HepG2 (cell line): ENCODE data around the gene PIGV. TPM values are rescaled to one million over a fixed set of nuclear protein-coding genes. Genes with fewer than 3 reads are reported as not detected.

ENCODE experiments used
- ATF5 ChIP-seq: sonication (generic); formaldehyde crosslinking; IDR thresholded peaks from 2 replicates; pipeline ENCODE4 v1.4.0; 2020; ENCODE audit warnings: mild to moderate bottlenecking, low read depth, missing genetic modification reagents
- CBX5 ChIP-seq: sonication (generic); formaldehyde crosslinking; IDR thresholded peaks from 2 replicates; pipeline ENCODE4 v1.4.0; 2020; ENCODE audit warnings: missing genetic modification reagents, borderline replicate concordance
- CREB1 ChIP-seq, 2 experiments: fragments of 450-650 bp in 1 of 2; IDR thresholded peaks; 2 replicates each; pipeline ENCODE4 v1.6.1; 2016 to 2017; ENCODE audit warnings: control low read depth in 1 of 2, mild to moderate bottlenecking in 1 of 2, missing compliant biosample characterization in 1 of 2, missing genetic modification characterization in 1 of 2
- CTCF ChIP-seq: sonication (generic); formaldehyde crosslinking; IDR thresholded peaks from 2 replicates; pipeline ENCODE4 v1.5.0; 2020; ENCODE audit warnings: mild to moderate bottlenecking, missing genetic modification reagents, moderate library complexity
- ELF4 ChIP-seq: sonication (generic); formaldehyde crosslinking; IDR thresholded peaks from 2 replicates; pipeline ENCODE4 v1.5.0; 2020; ENCODE audit warnings: missing genetic modification reagents, mild to moderate bottlenecking, moderate library complexity, borderline replicate concordance
- GTF3A ChIP-seq: sonication (generic); formaldehyde crosslinking; conservative IDR thresholded peaks from 2 replicates; pipeline ENCODE4 v1.4.0; 2020; ENCODE audit warnings: mild to moderate bottlenecking, missing genetic modification reagents
- MAFG ChIP-seq: sonication (generic); formaldehyde crosslinking; IDR thresholded peaks from 2 replicates; pipeline ENCODE4 v1.5.1; 2020; ENCODE audit warnings: mild to moderate bottlenecking, missing genetic modification reagents
- MIER3 ChIP-seq: IDR thresholded peaks from 2 replicates; pipeline ENCODE4 v1.6.1; 2016; ENCODE audit warnings: missing compliant biosample characterization, borderline replicate concordance
- PREB ChIP-seq: sonication (generic); formaldehyde crosslinking; IDR thresholded peaks from 2 replicates; pipeline ENCODE4 v1.4.0; 2020; ENCODE audit warnings: missing genetic modification reagents
- RAD21 ChIP-seq: fragments of 450-650 bp; formaldehyde crosslinking; IDR thresholded peaks from 2 replicates; pipeline ENCODE4 v1.5.0; 2020; ENCODE audit warnings: mild to moderate bottlenecking
- ZC3H13 ChIP-seq: sonication (generic); formaldehyde crosslinking; IDR thresholded peaks from 2 replicates; pipeline ENCODE4 v1.8.1; 2023; ENCODE audit warnings: mild to moderate bottlenecking, missing genetic modification reagents, moderate library complexity
- ZNF34 ChIP-seq: sonication (generic); formaldehyde crosslinking; IDR thresholded peaks from 2 replicates; pipeline ENCODE4 v1.4.0; 2020; ENCODE audit warnings: mild to moderate bottlenecking, missing genetic modification reagents, borderline replicate concordance
- ZNF547 ChIP-seq: sonication (generic); formaldehyde crosslinking; IDR thresholded peaks from 2 replicates; pipeline ENCODE4 v1.5.1; 2020; ENCODE audit warnings: mild to moderate bottlenecking, missing genetic modification reagents
- ZNF580 ChIP-seq: IDR thresholded peaks from 2 replicates; pipeline ENCODE4 v1.6.1; 2016; ENCODE audit warnings: low read depth, borderline replicate concordance
- polyA plus RNA-seq, 8 experiments: library from polyadenylated mRNA; depleted of rRNA in 3 of 8; stranded (reverse) in 7 of 8; unstranded in 1 of 8; fragments of >200 nt; fragmentation: Illumina TruSeq in 4 of 8; extraction: Trizol in 4 of 8; gene quantifications; 2 replicates each; pipeline versions ENCODE4 v1.2.1 to v1.2.3, GENCODE V29; 2011 to 2016; ENCODE audit warnings: low read depth in 4 of 8, missing spikeins in 1 of 8, mixed read lengths in 1 of 8; ENCODE audit not compliant: insufficient read depth in 1 of 8
- total RNA-seq, 5 experiments: library from RNA; depleted of rRNA; stranded (reverse); fragments of >200 nt; fragmentation: Illumina TruSeq; extraction: Trizol; gene quantifications; 2 replicates each; pipeline ENCODE4 v1.2.3, GENCODE V29; 2016; ENCODE audit warnings: low read depth in 1 of 5
- TF ChIP-seq, protein P1 (sequence below): sonication (generic); formaldehyde crosslinking; IDR thresholded peaks from 2 replicates; pipeline ENCODE4 v1.4.0; 2020; ENCODE audit warnings: mild to moderate bottlenecking, low read depth, missing genetic modification reagents
- TF ChIP-seq, protein P2 (sequence below): sonication (generic); formaldehyde crosslinking; IDR thresholded peaks from 2 replicates; pipeline ENCODE4 v1.4.0; 2020; ENCODE audit warnings: missing genetic modification reagents
- TF ChIP-seq, protein P3 (sequence below): sonication (generic); formaldehyde crosslinking; IDR thresholded peaks from 2 replicates; pipeline ENCODE4 v1.5.0; 2020; ENCODE audit warnings: mild to moderate bottlenecking, missing genetic modification reagents

Gene PIGV
- total and polyA plus RNA-seq, 2 of the 13 experiments (the other 11 are each of a cell fraction or from before 2014, with no cell fraction given): 13.5 to 22.7 TPM

GRCh38 chr1:26788836-26789611 is 1.3 kb downstream of the PIGV start (continued):
- TF ChIP-seq RAD21 (CRISPR knock-in tag) (peak; percentile 96), MIER3 (CRISPR knock-in tag) (no peak), ZNF547 (0 out of 2 replicates have a peak, but pooled peaks have one; percentile 11), MAFG (no peak), PREB (CRISPR knock-in tag) (no peak), ATF5 (CRISPR knock-in tag) (no peak), CBX5 (CRISPR knock-in tag) (0 out of 2 replicates have a peak, but pooled peaks have one; percentile 32), CREB1 (IDR thresholded peaks at IDR 0.05) (no peak), CREB1 (CRISPR knock-in tag; IDR thresholded peaks at IDR 0.05) (peak; percentile 51; the same call in 1 of the 2 replicates), ZNF580 (peak; percentile 44; the same call in 1 of the 2 replicates), ZNF34 (CRISPR knock-in tag) (no peak), GTF3A (no peak), ZC3H13 (CRISPR knock-in tag) (no peak), CTCF (CRISPR knock-in tag) (peak; percentile 97), ELF4 (CRISPR knock-in tag) (no peak)
- TF ChIP-seq, protein P1, sequence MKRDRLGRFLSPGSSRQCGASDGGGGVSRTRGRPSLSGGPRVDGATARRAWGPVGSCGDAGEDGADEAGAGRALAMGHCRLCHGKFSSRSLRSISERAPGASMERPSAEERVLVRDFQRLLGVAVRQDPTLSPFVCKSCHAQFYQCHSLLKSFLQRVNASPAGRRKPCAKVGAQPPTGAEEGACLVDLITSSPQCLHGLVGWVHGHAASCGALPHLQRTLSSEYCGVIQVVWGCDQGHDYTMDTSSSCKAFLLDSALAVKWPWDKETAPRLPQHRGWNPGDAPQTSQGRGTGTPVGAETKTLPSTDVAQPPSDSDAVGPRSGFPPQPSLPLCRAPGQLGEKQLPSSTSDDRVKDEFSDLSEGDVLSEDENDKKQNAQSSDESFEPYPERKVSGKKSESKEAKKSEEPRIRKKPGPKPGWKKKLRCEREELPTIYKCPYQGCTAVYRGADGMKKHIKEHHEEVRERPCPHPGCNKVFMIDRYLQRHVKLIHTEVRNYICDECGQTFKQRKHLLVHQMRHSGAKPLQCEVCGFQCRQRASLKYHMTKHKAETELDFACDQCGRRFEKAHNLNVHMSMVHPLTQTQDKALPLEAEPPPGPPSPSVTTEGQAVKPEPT: no peak
- TF ChIP-seq, protein P2, sequence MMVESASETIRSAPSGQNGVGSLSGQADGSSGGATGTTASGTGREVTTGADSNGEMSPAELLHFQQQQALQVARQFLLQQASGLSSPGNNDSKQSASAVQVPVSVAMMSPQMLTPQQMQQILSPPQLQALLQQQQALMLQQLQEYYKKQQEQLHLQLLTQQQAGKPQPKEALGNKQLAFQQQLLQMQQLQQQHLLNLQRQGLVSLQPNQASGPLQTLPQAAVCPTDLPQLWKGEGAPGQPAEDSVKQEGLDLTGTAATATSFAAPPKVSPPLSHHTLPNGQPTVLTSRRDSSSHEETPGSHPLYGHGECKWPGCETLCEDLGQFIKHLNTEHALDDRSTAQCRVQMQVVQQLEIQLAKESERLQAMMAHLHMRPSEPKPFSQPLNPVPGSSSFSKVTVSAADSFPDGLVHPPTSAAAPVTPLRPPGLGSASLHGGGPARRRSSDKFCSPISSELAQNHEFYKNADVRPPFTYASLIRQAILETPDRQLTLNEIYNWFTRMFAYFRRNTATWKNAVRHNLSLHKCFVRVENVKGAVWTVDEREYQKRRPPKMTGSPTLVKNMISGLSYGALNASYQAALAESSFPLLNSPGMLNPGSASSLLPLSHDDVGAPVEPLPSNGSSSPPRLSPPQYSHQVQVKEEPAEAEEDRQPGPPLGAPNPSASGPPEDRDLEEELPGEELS (CRISPR knock-in tag): 0 out of 2 replicates have a peak, but pooled peaks have one; percentile 16
- TF ChIP-seq, protein P3, sequence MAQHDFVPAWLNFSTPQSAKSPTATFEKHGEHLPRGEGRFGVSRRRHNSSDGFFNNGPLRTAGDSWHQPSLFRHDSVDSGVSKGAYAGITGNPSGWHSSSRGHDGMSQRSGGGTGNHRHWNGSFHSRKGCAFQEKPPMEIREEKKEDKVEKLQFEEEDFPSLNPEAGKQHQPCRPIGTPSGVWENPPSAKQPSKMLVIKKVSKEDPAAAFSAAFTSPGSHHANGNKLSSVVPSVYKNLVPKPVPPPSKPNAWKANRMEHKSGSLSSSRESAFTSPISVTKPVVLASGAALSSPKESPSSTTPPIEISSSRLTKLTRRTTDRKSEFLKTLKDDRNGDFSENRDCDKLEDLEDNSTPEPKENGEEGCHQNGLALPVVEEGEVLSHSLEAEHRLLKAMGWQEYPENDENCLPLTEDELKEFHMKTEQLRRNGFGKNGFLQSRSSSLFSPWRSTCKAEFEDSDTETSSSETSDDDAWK (CRISPR knock-in tag): no peak
